Fibroblast of the aortic adventitia (primary cell): Measurements from ENCODE around the gene GNS. TPM values are rescaled to one million over a fixed set of nuclear protein-coding genes. Genes with fewer than 3 reads are reported as not detected.

Experiments used
- DNase-seq: peaks from one replicate; pipeline ENCODE4 v3.0.0-alpha.2; 2010; ENCODE audit warnings: low read depth
- H3K4me3 ChIP-seq: 2 replicates; pipeline ENCODE4 v1.5.1; 2011; ENCODE audit warnings: low read depth, mild to moderate bottlenecking, control low read depth, low read length, moderate library complexity
- CTCF ChIP-seq: IDR thresholded peaks from 2 replicates; pipeline ENCODE4 v1.5.1; 2011; ENCODE audit warnings: mild to moderate bottlenecking, low read length, control low read depth, inconsistent platforms; ENCODE audit not compliant: insufficient read depth
- total RNA-seq: library from RNA; depleted of rRNA; stranded (reverse); fragments of >200 nt; gene quantifications from 2 replicates; pipeline ENCODE4 v1.2.3, GENCODE V29; 2012; ENCODE audit warnings: low replicate concordance

GNS gene
- total RNA-seq, 1 donor = 162 TPM

GRCh38 chr12:64672925-64673409 lies 86.2 kb downstream of the GNS start:
- peak; percentile 30 for DNase-seq
- TF ChIP-seq CTCF = no peak
- no peak overlapping the region for H3K4me3 ChIP-seq

GRCh38 chr12:64671681-64672080 lies 87.5 kb downstream of the GNS start:
- H3K4me3 ChIP-seq = no peak overlapping the region
- no peak for TF ChIP-seq CTCF
- no peak for DNase-seq

- no peak for TF ChIP-seq CTCF
- peak; percentile 68 for DNase-seq
- no peak overlapping the region for H3K4me3 ChIP-seq
Observed at GRCh38 chr12:64670919-64671639, 88.1 kb downstream of the GNS start.

- TF ChIP-seq CTCF = no peak
- H3K4me3 ChIP-seq = no peak overlapping the region
- DNase-seq = no peak
Observed at GRCh38 chr12:64670019-64670418, 89.2 kb downstream of the GNS start.

GRCh38 chr12:64669270-64669842 lies 89.8 kb downstream of the GNS start:
- DNase-seq = no peak
- H3K4me3 ChIP-seq = no peak overlapping the region
- TF ChIP-seq CTCF = no peak

GRCh38 chr12:64667793-64668192 lies 91.4 kb downstream of the GNS start:
- no peak overlapping the region for H3K4me3 ChIP-seq
- TF ChIP-seq CTCF = no peak
- DNase-seq = no peak
